GM20000 (cell line): ENCODE results near the gene TAS2R31.
"Not testable (repeated sequence)": the region's sequence is repeated elsewhere in the genome, so short reads cannot be mapped to it uniquely, and the experiment has no call there.

Experiments
- DNase-seq: peaks from one replicate; pipeline ENCODE4 v3.0.0; 2012; ENCODE audit warnings: low spot score
- CTCF ChIP-seq: IDR thresholded peaks from 2 replicates; pipeline ENCODE4 v1.5.1; 2012; ENCODE audit warnings: mild to moderate bottlenecking, control low read depth; ENCODE audit errors: extremely low read depth, missing control alignments

TAS2R31 gene

DNA sequence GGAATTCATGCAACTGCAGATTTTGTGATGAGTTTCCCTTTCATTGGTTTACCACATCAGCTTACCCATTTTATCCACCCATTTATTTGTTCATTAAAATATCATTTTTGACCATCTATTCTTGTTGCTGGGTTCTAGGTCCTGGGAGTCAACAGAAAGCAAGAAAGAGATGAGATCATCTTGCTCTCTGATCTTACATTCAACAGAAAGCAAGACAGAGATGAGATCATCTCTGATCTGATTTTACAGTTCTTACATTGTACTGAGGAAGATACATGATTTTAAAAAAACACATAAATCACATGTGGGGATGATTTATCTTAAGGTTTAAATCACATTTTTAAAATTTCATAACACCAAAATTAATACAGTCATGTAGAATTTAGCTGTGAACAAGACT, 28.6 kb upstream of the TAS2R31 start:
- DNase-seq = no peak

DNA sequence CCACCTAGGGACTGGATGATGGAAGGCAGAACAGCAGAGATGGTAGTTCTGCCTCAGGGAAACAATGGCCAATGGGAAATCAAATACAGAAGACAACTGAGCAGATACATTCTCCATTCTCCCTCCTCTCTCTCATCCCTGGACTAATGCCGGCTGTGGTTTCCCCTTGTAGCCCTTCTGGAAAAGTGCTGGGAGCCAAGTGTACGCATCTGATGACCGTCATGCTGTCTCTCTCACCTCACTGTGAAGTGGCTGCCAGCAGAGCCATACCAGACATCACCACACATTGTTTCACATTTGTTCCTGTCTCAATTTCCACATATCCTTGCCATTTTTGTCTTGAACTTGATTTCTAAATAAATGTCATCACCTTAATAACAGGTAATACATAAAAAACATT, 27.8 kb upstream of the TAS2R31 start:
- no peak for DNase-seq
- TF ChIP-seq CTCF = no peak

More for the DNA sequence above, 28.6 kb upstream of the TAS2R31 start:
- no peak for TF ChIP-seq CTCF

DNA sequence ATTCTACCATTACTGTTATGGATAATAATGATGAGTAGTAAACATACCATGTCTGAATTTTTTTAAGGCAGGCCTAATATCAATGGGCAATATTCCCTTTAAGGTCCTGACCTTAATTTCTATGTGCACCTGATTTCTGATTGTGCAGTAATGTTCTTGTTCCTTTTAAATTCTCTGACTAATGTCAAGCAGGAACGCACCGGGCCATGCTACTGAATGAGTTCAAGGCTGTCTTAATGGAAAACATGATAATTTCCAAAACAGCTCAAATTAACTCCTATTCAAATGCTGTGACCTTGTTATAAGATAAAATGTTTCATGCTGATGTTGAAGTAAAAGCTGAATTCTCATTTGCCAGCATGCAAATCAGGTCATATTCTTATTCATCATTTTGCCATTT, 24.1 kb upstream of the TAS2R31 start:
- TF ChIP-seq CTCF = no peak
- DNase-seq = no peak

GRCh38 chr12:11049806-11050531, 18.8 kb upstream of the TAS2R31 start:
- DNase-seq = not testable (repeated sequence)

- DNase-seq = not testable (repeated sequence)
These were observed 10.2 kb upstream of the TAS2R31 start for GRCh38 chr12:11041366-11041765.

- no peak for DNase-seq
- no peak for TF ChIP-seq CTCF
These were observed 9.0 kb upstream of the TAS2R31 start for GRCh38 chr12:11040162-11040561.

DNA sequence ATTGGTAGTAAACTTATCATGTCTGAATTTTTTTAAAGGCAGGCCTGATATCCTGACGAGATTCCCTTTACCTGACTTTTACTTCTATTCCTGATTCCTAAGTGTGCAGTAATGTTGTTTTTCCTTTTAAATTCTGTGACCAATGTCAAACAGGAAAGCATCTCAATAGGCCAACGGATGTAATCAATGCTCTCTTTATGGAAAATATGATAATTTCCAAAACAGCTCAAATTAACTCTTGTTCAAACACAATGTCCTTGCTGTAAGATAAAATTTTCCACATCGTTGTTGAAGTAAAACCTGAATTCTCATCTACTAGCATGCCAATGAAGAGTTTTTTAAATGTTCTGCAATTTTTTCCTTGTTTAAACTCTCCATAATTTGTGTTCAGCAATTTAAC, 8.0 kb upstream of the TAS2R31 start:
- no peak for DNase-seq
- TF ChIP-seq CTCF = no peak

DNA sequence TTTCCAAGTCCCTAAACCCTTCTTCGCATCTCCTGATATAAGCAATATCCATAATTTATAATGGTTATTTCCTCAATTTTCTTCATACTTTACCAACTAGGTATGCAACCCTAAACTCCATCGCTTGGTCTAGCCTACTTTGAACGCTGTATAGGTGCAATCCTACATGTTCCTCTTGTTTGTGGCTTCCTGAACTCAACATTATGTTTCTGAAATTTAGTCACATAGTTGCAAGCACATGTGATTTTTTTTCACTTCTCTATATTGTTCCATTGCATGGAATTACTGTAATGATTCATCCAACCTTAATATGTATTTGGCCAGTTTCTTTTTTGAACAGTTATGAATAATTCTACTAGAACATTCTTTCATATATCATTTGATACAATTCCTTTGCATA, 2.8 kb upstream of the TAS2R31 start:
- not testable (repeated sequence) for DNase-seq

DNA sequence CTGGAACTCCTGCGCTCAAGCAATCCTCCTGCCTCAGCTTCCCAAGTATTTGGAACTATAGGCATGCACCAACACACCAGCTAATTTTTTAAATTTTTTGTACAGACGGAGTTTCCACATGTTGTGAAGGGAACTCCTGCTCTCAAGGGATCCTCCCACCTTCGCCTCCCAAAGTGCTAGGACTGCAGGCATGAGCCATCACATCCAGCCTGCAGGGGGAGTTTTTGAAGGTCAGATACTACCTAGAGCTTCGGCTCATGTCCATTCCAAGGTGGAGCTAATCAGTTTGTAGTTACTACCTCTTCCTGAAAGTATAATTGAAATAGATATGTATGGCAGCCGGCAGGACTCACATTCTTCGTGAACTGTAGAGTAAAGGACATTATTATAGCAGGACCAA, 5.1 kb downstream of the TAS2R31 start:
- TF ChIP-seq CTCF = no peak
- DNase-seq = no peak
